HepG2 (cell line): ENCODE measurements around the gene CAPN11. TPM values are rescaled to one million over a fixed set of nuclear protein-coding genes. Genes with fewer than 3 reads are reported as not detected.
A peak's percentile ranks its signal among the peaks of the same experiment; 100 is the strongest.

ENCODE experiments used
- GMEB1 ChIP-seq: sonication (generic); formaldehyde crosslinking; IDR thresholded peaks from 2 replicates; pipeline ENCODE4 v1.5.1; 2020; ENCODE audit warnings: missing genetic modification reagents, mild to moderate bottlenecking, borderline replicate concordance
- IKZF1 ChIP-seq: fragments of 450-650 bp; IDR thresholded peaks from 2 replicates; pipeline ENCODE4 v1.7.1; 2016
- MEIS2 ChIP-seq: sonication (generic); formaldehyde crosslinking; IDR thresholded peaks from 2 replicates; pipeline ENCODE4 v1.9.0; 2021; ENCODE audit warnings: mild to moderate bottlenecking, missing genetic modification reagents
- MYC ChIP-seq: sonication (generic); formaldehyde crosslinking; IDR thresholded peaks from 2 replicates; pipeline ENCODE4 v1.9.0; 2021; ENCODE audit warnings: missing genetic modification reagents, borderline replicate concordance
- ZNF263 ChIP-seq: sonication (generic); formaldehyde crosslinking; IDR thresholded peaks from 2 replicates; pipeline ENCODE4 v1.4.0; 2020; ENCODE audit warnings: missing genetic modification reagents
- ZNF296 ChIP-seq: sonication (generic); formaldehyde crosslinking; conservative IDR thresholded peaks from 2 replicates; pipeline ENCODE4 v1.5.0; 2020; ENCODE audit warnings: mild to moderate bottlenecking, missing genetic modification reagents
- ZNF383 ChIP-seq: sonication (generic); formaldehyde crosslinking; IDR thresholded peaks from 2 replicates; pipeline ENCODE4 v1.4.0; 2020; ENCODE audit warnings: missing genetic modification reagents, mild to moderate bottlenecking, borderline replicate concordance
- ZNF407 ChIP-seq: sonication (generic); formaldehyde crosslinking; IDR thresholded peaks from one replicate; pipeline ENCODE4 v1.5.1; 2020; ENCODE audit warnings: mild to moderate bottlenecking, missing genetic modification reagents; ENCODE audit errors: not compliant biosample characterization
- ZNF646 ChIP-seq: sonication (generic); formaldehyde crosslinking; IDR thresholded peaks from 2 replicates; pipeline ENCODE4 v1.9.0; 2021; ENCODE audit warnings: mild to moderate bottlenecking, missing genetic modification reagents
- ZNF761 ChIP-seq: sonication (generic); formaldehyde crosslinking; conservative IDR thresholded peaks from 2 replicates; pipeline ENCODE4 v1.4.0; 2020; ENCODE audit warnings: mild to moderate bottlenecking, missing genetic modification reagents
- ZNF816 ChIP-seq: sonication (generic); formaldehyde crosslinking; IDR thresholded peaks from 2 replicates; pipeline ENCODE4 v1.8.0; 2022; ENCODE audit warnings: missing genetic modification reagents, mild to moderate bottlenecking, borderline replicate concordance
- polyA plus RNA-seq, 8 experiments: library from polyadenylated mRNA; depleted of rRNA in 3 of 8; stranded (reverse) in 7 of 8; unstranded in 1 of 8; fragments of >200 nt; fragmentation: Illumina TruSeq in 4 of 8; extraction: Trizol in 4 of 8; gene quantifications; 2 replicates each; pipeline versions ENCODE4 v1.2.1 to v1.2.3, GENCODE V29; 2011 to 2016; ENCODE audit warnings: low read depth in 4 of 8, missing spikeins in 1 of 8, mixed read lengths in 1 of 8; ENCODE audit not compliant: insufficient read depth in 1 of 8
- total RNA-seq, 5 experiments: library from RNA; depleted of rRNA; stranded (reverse); fragments of >200 nt; fragmentation: Illumina TruSeq; extraction: Trizol; gene quantifications; 2 replicates each; pipeline ENCODE4 v1.2.3, GENCODE V29; 2016; ENCODE audit warnings: low read depth in 1 of 5

The CAPN11 gene
- total and polyA plus RNA-seq, 2 of the 13 experiments (the other 11 are each of a cell fraction or from before 2014, with no cell fraction given), result 0.07 to 0.11 TPM

GRCh38 chr6:44219053-44219814 lies 60.6 kb downstream of the CAPN11 start (continued):
- TF ChIP-seq ZNF761 (CRISPR knock-in tag), result peak; percentile 76; the same call in 1 of the 2 replicates
- peak; percentile 75 for TF ChIP-seq MYC
- TF ChIP-seq ZNF407 (CRISPR knock-in tag), result peak; percentile 89
- 0 out of 2 replicates have a peak, but pooled peaks have one; percentile 61 for TF ChIP-seq ZNF383 (CRISPR knock-in tag)
- no peak for TF ChIP-seq ZNF296 (CRISPR knock-in tag)
- no peak for TF ChIP-seq IKZF1
- TF ChIP-seq ZNF263 (CRISPR knock-in tag), result peak; percentile 64
- TF ChIP-seq ZNF646 (CRISPR knock-in tag), result no peak
- TF ChIP-seq ZNF816 (CRISPR knock-in tag), result peak; percentile 27; the same call in 1 of the 2 replicates
- TF ChIP-seq MEIS2 (CRISPR knock-in tag), result peak; percentile 69; the same call in 1 of the 2 replicates
- peak; percentile 73; the same call in 1 of the 2 replicates for TF ChIP-seq GMEB1 (CRISPR knock-in tag)
